Pancreas (tissue), 10 donors: Measurements from ENCODE around the gene DDX54. TPM values are rescaled to one million over a fixed set of nuclear protein-coding genes. Genes with fewer than 3 reads are reported as not detected.

Source experiments
- ATAC-seq, 4 donors: fragments of 200-7000 bp; cut with Tn5 transposase; one replicate each; pipeline versions ENCODE4 v1.8.0 to v1.9.1; 2020; ENCODE audit warnings: mild to moderate bottlenecking in 4 of 4, moderate library complexity in 4 of 4
- DNase-seq, 6 donors: peaks; one replicate each; pipeline ENCODE4 v3.0.0-alpha.2; 2020
- FAIRE-seq: peaks from 2 replicates; lab custom pipeline; 2012; peaks lifted over from hg19 to GRCh38; lab: Jason Lieb, UNC
- H3K27ac ChIP-seq, 4 donors: fragments of 200-600 bp; sonication (generic); 1 replicate in 3 of 4; 2 replicates in 1 of 4; pipeline versions ENCODE4 v1.5.0 to v1.8.0; 2020
- H3K27me3 ChIP-seq, 4 donors: fragments of 200-600 bp; one replicate each; pipeline ENCODE4 v1.8.0; 2021
- H3K36me3 ChIP-seq, 3 donors: fragments of 200-600 bp; sonication (generic) in 1 of 3; one replicate each; pipeline versions ENCODE4 v1.5.0 to v1.8.0; 2020 to 2021
- H3K4me1 ChIP-seq, 3 donors: fragments of 200-600 bp; one replicate each; pipeline ENCODE4 v1.8.0; 2021
- H3K4me3 ChIP-seq, 4 donors: fragments of 200-600 bp; sonication (generic) in 2 of 4; one replicate each; pipeline versions ENCODE4 v1.5.0 to v1.8.0; 2020 to 2021
- H3K9me3 ChIP-seq, 4 donors: fragments of 200-600 bp; one replicate each; pipeline ENCODE4 v1.8.0; 2021
- CTCF ChIP-seq, 4 donors: fragments of 200-600 bp; sonication (generic) in 3 of 4; IDR thresholded peaks; one replicate each; pipeline versions ENCODE4 v1.5.0 to v1.8.0; 2021; ENCODE audit warnings: antibody characterized with exemption in 4 of 4
- WGBS, 2 donors: extraction: QIAGEN DNeasy Blood & Tissue Kit; methylation state at CpG; one replicate each; pipeline ENCODE4 v1.1.7; 2013; 5-methylcytosine and 5-hydroxymethylcytosine counted together
- intact Hi-C, 3 donors: fragments of 100-400 bp; cut with DNase I; formaldehyde crosslinking; loops; one replicate each; pipeline versions ENCODE4 v1.11.1 to v1.14.2; 2022
- polyA plus RNA-seq, 2 donors: library from polyadenylated mRNA; stranded (reverse); fragments of 200-250 nt; gene quantifications; one replicate each; pipeline ENCODE4 v1.2.3, GENCODE V29; 2013
- total RNA-seq, 6 donors: library from RNA; stranded (reverse); fragmentation: NEBNext Ultra II Directional in 4 of 6; extraction: Animal tissue kit (Norgen Biotek cat#: 25700) in 4 of 6; gene quantifications; one replicate each; pipeline versions ENCODE4 v1.2.1 to v1.2.4, GENCODE V29; 2021 to 2023
- donor health status: healthy with polysubstance abuse.
- donor health status: DM: no; HTN: no; CAD: no; lungs with moderate emphysema.
- donor health status: DM: no; HTN: no; CAD: no.
- donor health status: control.
- donor health status: control.
- donor health status: Bipolar disorder and iron deficiency.
- donor health status: DM: yes; HTN: yes; CAD: no.
- donor health status: DM: no; HTN: no; CAD: no.
- donor health status: DM: no; HTN: no; CAD: no.
- donor health status: DM: yes; HTN: yes; CAD: no.

DDX54 gene
- total and polyA plus RNA-seq, 8 donors: 30.0 to 71.4 (median 54.6) TPM

DNA sequence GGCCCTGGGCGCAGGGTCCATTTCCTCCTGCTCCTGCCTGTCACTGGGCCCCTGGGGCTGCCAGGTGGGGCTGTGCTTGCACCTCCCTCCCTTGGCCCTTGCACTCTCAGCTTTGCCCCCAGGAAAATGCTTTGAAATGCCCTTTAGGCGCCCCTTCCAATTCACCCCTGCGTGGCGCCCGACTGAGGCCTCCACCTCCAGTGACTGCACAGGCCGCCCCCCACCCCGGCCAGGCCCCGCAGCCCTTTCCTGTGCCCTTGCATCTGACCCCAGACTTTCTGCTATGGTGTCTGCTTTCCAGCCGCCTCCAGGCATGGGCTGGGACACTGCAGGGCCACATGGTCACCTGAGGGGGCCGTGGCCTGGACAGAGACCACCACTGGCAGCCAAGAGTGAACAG, 17.4 kb downstream of the DDX54 start:
- no peaks in the 10 kb centered on the region for H3K4me1 ChIP-seq
- FAIRE-seq (no peak), DNase-seq (no peak), ATAC-seq (no peak)
- H3K36me3 ChIP-seq: peaks cover 5 to 93% (median 53%) of the 10 kb centered on the region in 3 donors
- no peak for TF ChIP-seq CTCF (IDR thresholded peaks at IDR 0.05)
- intact Hi-C loops: loop anchor here in 1 of 3 donors (10.0 kb wide), 1 partner anchor 63 kb away; no protein-coding TSS in a partner anchor
- H3K27ac ChIP-seq: no peak overlapping the region
- 91 to 95% methylated on average over 9 to 10 of the region's 10 CpGs for WGBS, 2 donors
- no peaks in the 10 kb centered on the region for H3K27me3 ChIP-seq
- H3K4me3 ChIP-seq: no peak overlapping the region
- no peaks in the 10 kb centered on the region for H3K9me3 ChIP-seq

DNA sequence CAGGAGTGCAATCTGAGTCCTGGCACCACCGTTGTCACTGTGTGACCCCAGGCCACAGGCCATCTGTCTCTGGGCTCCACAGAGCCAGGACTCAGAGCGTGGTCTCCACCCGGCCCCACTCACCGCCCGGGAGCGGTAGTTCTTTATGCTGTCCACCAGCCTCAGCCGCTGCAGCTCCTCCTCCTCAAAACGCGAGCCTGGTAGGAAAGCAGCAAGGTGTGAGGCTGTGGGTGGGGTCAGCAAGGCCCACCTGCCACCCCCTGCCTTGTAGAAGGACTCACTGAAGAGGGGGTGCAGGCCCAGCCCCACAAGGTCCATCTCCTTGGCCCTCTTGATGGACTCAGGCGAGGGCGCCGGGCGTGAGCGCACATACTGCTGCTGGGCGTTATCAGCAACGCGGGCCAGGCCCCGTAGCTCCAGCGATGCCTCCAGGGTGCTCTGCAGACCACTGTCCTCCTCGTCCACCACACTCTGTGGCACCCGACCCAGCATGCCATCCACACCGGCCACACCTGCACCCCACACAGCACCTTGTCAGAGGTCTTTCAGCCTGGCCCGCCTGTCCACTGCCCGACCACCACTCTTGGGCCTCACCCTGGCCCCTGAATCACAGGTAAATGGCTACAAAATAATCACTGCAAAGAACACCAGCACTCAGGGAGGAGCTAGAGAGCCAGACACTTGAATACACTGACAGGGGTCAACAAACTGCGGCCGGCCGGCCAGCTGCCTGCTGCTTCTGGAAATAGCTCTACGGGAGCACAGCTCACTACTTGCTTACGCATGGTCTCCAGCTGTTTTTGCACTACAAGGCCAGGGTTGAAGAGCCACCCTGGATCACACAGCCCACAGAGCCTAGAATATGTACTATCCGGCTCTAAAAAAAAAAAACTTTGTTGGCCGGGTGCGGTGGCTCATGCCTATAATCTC, 19.5 kb downstream of the DDX54 start:
- FAIRE-seq (no peak), ATAC-seq (no peak), DNase-seq (no peak)
- H3K4me3 ChIP-seq: no peak overlapping the region
- no peak for TF ChIP-seq CTCF (IDR thresholded peaks at IDR 0.05)
- H3K36me3 ChIP-seq: peaks cover 5 to 82% (median 34%) of the 10 kb centered on the region in 3 donors
- no peaks in the 10 kb centered on the region for H3K9me3 ChIP-seq
- no peak overlapping the region for H3K27ac ChIP-seq
- intact Hi-C loops: loop anchor here in 1 of 3 donors (10.0 kb wide), 1 partner anchor 61 kb away; no protein-coding TSS in a partner anchor
- no peaks in the 10 kb centered on the region for H3K4me1 ChIP-seq
- WGBS, 2 donors: 93 to 94% methylated on average over 32 of the region's 32 CpGs
- no peaks in the 10 kb centered on the region for H3K27me3 ChIP-seq

DNA sequence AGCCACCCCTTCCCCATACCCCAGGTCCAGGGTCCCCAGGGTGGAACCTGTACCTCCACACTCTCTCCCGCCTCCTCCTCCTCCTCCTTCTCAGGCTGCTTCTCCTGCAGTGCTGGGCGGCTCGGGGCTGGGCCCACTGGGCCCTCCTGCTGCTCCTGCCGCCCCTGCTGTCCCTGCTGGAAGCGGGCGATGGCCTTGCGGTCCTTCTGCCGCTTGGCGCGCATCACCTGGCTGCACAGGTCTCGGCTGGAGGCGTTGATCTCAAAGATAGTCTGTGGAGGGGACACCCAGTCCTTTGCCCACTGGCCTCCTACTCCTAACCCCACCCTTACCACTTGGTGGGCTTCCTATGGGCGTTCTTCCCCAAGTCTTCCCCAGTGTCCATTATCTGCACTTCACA, 21.3 kb downstream of the DDX54 start:
- ATAC-seq (no peak), DNase-seq (no peak), FAIRE-seq (no peak)
- Histone ChIP-seq H3K4me1 (no peaks in the 10 kb centered on the region), H3K27ac (no peak overlapping the region), H3K4me3 (no peak overlapping the region), H3K36me3 (peaks cover 0 to 84% (median 21%) of the 10 kb centered on the region in 3 donors), H3K27me3 (no peaks in the 10 kb centered on the region), H3K9me3 (no peaks in the 10 kb centered on the region)
- intact Hi-C loops: loop anchor here in 1 of 3 donors (10.0 kb wide), 1 partner anchor 59 kb away; no protein-coding TSS in a partner anchor
- TF ChIP-seq CTCF (IDR thresholded peaks at IDR 0.05): no peak
- 95 to 98% methylated on average over 13 of the region's 13 CpGs for WGBS, 2 donors

GRCh38 chr12:113163030-113163360, 22.3 kb downstream of the DDX54 start:
- no peak overlapping the region for H3K4me3 ChIP-seq
- H3K27me3 ChIP-seq: no peaks in the 10 kb centered on the region
- no peaks in the 10 kb centered on the region for H3K4me1 ChIP-seq
- peaks cover 0 to 81% (median 26%) of the 10 kb centered on the region in 3 donors for H3K36me3 ChIP-seq
- DNase-seq (no peak), FAIRE-seq (no peak), ATAC-seq (no peak)
- 94 to 99% methylated on average over 12 of the region's 12 CpGs for WGBS, 2 donors
- intact Hi-C loops: loop anchor here in 1 of 3 donors (10.0 kb wide), 1 partner anchor 58 kb away; no protein-coding TSS in a partner anchor
- no peak for TF ChIP-seq CTCF (IDR thresholded peaks at IDR 0.05)
- no peak overlapping the region for H3K27ac ChIP-seq
- no peaks in the 10 kb centered on the region for H3K9me3 ChIP-seq
